ENCODE measurements around the gene SPATS2L.
"Not testable (repeated sequence)": the region's sequence is repeated elsewhere in the genome, so short reads cannot be mapped to it uniquely, and the experiment has no call there.

Gene SPATS2L

DNA sequence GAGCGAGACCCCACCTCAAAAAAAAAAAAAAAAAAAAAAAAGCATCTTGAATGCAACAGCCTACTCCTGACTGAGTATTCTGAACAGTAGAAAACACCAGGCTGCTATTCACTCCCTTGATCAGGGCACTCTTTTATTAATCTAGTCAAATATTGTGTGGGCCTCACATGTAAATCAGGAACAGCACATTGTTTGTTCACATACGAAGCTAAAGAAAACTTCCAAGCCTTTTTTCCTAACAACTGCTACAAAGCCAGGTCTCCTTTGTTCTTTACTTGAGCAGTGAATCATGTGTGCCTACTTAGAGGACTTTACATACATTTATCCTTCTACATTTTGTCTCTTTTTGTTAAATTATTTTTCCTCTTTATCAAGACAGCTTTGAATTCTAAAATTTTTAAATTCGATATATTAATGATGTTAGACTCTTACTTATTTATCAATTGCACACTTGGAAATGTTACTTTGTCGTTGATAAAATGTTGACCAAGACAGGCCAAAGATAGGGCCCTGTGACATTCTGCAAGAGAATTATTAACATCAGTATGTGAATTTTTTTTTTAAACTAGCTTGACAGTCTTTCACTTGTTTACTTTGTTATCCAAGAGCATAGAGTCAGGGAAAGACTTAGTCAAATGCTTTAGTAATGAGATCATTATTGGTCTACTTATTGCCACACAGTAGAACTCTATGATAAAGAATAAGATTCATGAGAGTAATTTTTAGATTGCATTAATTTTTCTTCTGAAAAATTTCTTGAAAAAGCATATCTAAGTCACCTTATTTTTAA is 13.2 kb downstream of the SPATS2L start:
- DNase-seq (ENCODE audit: low spot score), result no peak

DNA sequence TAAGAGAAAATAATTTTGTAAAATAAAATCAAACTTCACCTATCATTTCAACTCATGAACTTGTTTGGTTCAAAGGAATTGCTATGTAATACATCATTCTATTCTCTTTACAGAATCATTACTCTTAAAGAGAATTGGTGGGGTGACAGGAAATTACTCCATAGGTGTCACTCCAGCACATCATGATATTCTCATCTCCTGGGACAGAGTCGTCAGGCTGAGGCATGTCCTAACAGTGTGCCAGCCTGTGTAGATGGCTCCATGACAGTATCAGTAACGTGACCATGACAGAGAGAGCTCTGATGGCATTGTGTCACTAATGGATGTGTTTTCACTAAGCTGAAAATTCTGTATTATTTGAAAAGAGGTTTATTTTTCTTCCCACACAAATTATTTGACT is 13.9 kb downstream of the SPATS2L start:
- no peak for DNase-seq (ENCODE audit: low spot score)

DNA sequence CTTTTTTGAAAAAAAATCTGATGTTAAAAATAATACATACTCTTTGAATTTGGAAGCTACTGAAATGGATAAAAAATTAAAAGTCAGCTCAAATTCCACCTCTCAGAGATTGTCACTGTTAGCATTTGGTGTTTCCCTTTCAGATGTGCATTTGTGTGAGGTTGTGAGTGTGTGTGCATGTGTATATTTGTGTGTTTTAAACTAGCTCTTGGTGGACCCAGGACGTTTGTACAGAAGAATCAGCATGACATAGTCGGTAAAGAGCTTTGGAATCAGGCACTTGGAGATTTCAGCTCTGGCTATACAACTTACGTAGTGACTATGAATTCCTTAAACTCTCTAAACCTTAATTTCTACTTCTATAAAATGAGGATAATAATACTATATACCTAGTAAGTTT is 14.5 kb downstream of the SPATS2L start:
- no peak for DNase-seq (ENCODE audit: low spot score)

DNA sequence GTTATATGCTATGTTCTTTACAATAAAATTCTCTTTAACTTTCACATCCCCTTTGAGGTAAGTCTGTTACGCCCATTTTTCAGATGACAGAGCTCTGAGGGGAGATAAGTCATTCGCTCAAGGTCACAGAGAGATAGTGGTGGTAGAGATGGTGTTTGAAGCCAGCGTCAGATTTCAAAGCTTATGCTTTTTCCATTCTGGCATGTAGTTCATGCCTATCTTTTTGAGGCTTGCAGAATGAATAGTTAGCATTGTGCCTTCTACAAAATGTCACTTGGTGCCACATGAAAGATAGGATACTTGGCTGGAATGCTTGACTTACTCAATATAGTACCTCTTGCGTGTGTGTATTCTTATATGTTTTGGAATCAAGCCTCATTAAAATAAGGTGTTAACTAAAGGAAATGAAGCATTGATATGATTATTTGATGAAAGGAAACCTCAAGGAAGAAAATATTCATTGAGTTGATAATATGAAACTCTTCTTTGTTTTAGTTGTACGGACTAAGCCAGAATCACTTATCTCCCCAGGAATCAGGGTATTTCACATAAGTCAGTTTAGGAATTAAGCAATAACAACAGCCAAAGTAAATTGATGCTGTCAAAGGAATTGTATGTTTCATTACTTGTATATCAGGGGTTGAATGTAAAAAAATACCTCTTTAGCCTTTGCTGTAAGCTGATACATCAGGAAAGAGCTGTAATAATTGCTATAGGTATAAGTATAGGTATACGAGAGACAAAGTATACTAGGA is 15.5 kb downstream of the SPATS2L start:
- no peak for DNase-seq (ENCODE audit: low spot score)

DNA sequence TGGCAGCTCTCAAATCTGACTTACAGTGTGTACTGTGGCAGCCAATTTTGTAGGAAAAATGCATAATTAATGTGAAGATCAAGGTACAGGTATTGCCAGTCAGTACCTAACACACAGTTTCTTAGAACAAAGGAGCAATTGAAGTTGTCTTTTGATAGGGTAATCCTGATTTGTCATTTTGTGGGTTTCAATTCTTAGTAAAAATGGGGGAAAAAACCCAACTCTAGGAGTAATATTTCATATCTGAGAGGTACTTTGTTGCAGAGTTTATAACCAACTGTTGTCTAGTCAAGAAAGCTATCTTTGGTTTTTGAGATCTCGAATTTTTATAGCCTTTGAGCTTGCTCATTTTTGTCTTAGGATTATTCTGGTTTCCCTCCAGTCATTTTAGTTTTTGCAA is 16.1 kb downstream of the SPATS2L start:
- DNase-seq (ENCODE audit: low spot score), result no peak

DNA sequence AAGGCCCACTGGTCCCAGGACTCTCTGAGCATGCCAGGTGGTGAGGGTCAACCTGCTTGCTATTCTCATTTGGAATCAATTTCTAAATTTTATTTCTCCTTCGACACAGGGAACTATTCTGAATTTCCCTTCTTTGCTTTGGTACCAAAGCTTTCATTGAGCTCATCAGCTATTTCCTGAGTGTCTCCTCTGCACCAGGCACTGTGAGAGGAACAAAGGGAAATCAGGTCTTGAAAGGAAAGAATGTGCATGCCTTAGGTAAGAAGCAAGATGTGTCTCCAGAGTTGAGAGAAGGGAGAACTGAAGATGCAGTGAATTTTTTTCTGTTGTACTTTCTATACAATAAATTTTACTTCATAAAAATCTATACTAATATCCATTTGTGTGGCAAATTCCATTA is 17.9 kb downstream of the SPATS2L start:
- DNase-seq (ENCODE audit: low spot score), result no peak

DNA sequence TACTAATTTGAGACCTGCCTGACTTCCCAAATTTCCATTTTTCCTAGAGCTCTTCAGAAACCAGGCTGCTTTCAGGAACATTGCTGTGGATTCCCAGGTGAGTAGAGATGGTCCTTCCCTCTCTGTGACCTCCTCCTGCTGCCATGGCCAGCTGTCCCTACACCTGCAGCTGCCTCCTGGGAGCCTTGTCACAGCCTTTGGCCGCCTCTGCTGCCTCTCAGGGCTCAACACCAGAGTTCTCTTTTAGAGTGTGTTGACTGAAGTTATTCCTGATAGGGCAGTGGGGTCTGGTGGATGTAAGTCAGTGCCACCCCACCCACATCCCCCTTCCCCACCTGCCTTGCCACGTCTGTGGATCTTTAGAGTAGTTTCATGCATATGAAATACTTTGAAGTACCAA is 22.9 kb downstream of the SPATS2L start:
- no peak for DNase-seq (ENCODE audit: low spot score)

DNA sequence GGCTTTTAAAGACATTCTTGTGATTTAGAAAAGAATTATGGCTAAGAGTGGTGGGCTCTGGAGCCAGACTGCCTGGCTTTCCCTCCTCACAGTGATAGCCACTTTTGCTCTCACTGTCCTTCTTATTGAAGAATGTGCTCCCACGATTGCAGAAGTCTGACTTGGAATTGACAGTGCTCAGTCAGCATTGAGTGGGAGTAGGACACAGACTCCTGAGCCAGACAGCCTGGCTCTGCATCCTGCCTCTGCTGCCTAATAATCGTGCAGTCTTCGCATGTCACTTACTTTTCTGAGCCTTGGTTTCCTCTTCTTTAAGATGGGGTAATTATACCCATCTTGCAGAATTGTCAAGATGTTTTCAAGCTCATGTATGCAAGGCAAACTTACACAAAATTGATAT is 23.3 kb downstream of the SPATS2L start:
- DNase-seq (ENCODE audit: low spot score), result no peak

DNA sequence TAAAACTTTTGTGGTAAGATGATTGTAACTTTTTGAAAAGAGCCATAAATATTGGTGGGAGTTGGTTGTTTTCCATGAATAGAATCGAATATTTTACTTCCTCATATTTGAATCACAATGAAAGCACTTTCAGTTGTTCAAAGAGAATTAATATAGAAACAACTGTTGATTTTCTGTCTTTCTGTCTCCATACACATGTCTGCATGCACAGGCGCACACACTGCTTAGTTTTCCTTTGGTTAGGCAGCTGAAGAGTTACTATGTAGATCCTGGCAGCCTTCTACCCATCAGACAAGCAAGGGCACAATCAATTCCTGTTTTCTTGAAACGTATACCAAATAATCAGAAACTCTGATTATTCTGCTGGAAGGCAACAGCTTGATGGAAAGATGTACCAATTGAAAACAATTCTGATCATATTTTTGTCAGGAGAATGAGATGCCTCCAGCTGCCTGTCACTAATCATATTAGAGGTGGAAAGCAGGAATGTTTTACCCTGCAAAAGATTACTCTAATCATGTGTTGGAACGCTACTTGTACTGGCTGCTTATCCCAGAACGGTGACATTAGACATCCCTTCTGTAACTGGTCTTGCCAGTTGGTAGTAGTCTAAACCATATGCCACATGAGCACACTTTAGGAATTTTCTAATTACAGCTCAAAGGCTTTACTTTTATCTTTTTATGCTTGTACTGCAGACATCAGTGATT is 24.0 kb downstream of the SPATS2L start:
- DNase-seq (ENCODE audit: low spot score), result no peak

DNA sequence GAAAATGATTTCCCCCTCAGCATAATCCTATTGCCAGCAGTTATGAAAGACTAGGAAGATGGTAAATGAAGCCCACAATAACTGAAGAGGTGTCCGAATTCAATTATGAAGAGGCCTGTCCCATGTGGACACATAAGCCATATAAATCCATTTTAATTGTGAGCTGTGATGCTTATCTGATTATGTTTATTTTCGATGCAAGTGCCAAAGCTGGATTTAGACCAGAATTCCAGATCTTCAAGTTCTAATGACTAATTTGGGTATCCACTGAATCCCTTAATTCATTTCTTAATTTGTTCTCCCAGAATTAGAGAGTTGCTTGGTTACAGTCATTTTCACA is 24.5 kb downstream of the SPATS2L start:
- DNase-seq (ENCODE audit: low spot score), result no peak

DNA sequence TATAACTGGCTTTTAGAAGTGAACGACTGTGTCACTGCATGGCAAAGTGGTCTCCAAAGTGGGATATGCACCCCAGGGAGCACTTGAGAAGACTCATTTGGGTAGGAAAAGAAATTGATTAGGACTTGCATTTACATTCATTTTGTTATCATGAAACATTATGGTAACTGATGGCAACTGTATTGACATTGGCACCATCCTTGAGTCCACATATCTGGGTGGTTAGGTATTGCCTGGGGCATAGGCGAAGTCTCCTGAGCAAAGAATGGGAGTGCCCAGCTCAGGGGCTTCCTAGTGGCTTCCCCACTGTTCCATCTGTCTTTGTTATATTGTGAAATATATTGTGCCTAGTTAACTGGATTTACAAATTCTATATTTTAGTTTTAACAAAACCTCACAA is 29.2 kb downstream of the SPATS2L start:
- DNase-seq (ENCODE audit: low spot score), result no peak

DNA sequence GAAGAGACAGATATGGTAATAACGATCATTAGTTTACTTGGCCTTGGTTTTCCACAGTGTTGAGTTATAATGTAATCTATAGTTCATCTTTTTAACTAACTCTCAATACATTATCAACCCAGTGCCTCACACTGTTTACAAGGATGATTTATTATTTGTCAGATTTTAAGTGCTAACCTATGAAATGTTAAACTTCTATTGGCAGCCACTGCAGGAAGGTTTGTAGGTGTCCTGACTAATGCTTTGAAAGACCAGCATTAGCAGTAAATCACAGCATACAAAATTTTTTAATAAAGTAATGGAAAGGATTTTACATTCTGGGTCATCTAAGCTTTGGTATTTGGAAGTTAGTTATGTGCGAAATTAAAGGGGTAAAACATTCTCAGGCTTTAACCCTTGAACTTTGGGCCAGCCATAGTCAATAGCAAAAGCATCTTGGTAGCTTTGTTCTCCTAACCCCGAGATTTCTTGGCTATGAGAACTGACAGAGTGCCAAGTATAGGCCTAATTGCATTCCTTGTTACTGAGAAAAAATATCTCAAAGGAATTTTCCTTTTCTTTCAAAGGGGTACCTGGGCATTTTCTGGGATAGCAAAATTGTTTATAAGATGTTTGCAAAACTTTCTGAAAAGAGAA is 30.6 kb downstream of the SPATS2L start:
- no peak for DNase-seq (ENCODE audit: low spot score)

DNA sequence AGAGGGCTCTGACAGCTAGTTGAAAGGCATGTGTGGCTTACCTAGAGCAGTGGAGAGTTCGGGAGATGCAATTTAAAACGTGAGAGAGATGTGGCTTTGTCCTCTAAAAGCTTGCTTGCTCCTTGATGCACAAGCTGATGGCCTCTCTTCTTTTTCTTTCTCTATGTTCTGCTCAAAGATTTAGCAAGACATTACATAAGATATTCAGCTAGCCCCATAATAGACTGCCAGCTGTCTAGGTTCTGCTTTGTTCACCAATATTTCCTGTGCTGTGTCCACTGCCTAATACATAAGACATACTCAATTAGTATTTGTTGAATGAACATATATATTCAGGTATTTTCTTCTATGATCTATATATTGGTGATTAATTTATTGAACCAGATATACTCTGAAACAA is 31.1 kb downstream of the SPATS2L start:
- no peak for DNase-seq (ENCODE audit: low spot score)

DNA sequence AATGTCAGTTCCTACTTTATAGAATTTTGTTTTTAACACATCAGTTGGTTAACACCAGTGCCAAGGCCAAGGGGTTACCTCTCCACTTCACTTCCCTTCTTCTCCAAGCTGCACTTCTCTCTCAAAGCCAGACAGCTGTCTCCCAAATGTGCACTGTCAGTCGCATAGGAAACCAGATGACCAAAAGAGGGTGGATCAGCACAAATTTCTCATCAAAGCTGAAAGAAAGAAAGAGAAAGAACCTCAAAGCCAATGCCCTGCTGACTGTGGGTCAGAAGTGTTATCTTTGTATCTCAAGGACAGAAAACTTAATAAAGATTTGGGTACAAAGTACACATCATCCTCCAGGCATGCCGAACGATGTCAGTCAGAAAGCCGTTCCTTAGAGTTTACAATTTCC is 32.2 kb downstream of the SPATS2L start:
- DNase-seq (ENCODE audit: low spot score), result no peak

DNA sequence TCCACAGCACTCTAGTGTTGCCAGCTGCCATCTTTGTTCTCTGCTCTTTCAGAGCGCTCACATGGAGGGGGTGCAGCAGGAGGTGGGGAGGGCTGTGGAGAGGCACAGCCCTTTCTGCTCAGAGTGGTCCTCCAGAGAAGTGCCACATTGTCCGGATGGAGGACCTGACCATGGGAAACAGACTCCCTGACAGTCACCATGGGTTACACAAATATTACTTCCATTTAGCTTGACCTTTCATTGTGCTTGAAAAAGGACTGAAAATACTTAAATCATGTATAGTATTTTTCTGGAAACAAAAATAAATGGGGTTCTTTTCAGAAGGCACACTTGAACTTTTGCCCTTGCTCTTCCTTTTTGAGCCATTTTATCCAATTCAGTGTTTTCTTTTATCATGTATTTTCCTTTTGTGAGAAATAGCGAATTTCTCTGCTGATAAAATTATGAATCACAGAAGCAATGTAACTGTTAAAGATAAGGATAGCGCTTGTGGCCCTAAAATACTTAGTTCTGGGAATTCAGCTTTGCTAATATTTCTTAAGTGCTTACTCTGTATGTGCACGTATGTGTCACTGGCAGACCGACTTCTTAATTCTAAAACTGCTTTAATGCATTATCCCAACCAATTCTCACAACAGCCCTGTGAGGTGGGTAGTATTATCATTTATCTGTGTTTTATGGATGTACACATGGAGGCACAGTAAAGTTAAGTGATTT is 34.2 kb downstream of the SPATS2L start:
- no peak for DNase-seq (ENCODE audit: low spot score)

DNA sequence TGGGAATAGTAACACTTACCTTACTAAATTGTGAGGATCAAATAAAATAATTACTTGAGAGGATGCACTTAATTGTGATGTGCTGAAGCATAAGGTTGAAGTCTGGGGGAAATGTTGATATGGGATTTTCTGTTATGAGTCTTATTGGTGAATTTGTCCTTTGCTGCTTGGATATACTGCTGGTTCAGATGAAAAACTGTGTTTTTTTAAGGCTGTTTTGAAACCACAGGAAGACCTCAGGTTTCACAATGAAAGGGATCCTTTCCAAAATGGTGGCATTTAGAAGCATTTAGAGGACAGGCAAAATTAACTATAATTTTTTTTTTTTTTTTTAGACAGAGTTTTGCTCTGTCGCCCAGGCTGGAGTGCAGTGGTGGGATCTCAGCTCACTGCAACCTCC is 34.9 kb downstream of the SPATS2L start:
- DNase-seq (ENCODE audit: low spot score), result no peak

DNA sequence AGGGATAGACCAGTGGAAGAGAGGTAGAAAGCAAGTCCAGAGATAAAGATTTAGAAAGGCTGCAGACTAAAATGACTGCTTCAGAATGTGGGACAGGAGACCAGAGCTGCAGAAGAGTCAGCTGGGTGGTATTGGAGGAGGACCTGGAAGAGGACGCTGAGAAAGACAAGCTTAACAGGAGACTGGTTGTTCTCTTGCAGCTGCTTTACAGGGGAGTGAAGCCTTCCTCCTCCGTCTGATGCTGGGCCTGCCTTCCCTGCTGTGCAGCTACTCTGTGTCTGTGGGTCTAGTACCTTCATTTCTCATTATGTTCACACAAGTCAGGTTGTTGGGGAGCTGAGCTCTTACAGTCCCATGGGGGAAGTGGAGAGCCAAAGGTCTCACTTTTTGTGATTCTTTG is 35.7 kb downstream of the SPATS2L start:
- DNase-seq (ENCODE audit: low spot score), result no peak

DNA sequence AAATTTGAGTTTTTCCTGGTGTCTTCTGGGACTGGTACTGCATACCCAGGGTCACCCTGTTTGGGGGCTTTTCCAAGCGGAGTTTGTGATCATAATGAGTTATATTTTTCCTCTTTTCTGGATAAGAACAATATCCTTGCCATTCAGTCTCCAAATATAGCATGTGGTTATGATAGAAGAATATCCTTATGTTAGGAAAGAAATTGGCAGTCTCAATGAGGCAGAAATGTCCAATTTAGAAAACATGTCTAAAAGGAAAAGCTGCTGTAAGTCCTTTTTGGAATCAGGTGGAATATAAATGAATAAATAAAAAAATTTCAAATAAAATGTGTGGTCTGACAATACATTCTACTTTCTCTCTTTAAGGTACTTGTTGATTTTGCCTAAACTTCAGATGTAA is 36.2 kb downstream of the SPATS2L start:
- DNase-seq (ENCODE audit: low spot score), result no peak

DNA sequence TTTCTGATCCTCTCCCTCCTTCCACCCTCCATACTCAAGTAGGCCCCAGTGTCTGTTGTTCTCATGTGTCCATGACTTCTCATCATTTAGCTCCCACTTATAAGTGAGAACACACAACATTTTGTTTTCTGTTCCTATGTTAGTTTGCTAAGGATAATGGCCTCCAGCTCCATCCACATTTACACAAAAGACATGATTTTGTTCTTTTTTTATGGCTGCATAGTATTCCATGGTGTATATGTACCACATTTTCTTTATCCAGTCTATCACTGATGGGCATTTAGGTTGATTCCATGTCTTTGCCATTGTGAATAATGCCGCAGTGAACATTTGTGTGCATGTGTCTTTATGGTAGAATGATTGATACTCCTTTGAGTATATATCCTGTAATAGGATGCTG is 37.7 kb downstream of the SPATS2L start:
- not testable (repeated sequence) for DNase-seq (ENCODE audit: low spot score)

DNA sequence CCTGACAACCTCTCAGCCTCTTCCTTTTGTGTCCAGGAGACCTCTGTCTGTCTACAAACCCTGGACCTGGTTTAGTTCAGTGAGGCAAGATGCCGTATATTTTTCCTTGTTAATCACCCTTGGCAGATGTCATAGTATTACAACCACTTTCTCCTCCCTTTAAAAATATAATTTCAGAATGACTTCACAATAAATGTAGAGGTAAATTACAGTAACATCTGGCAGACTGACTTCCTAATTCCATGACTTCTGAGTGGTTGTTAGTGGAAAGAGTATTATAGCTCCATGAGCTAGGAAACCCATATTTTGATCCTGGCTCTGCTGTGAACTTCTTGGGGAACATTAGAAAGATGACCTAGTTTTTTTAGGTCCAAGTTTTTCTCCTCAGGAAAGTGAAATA is 39.5 kb downstream of the SPATS2L start:
- no peak for DNase-seq (ENCODE audit: low spot score)

DNA sequence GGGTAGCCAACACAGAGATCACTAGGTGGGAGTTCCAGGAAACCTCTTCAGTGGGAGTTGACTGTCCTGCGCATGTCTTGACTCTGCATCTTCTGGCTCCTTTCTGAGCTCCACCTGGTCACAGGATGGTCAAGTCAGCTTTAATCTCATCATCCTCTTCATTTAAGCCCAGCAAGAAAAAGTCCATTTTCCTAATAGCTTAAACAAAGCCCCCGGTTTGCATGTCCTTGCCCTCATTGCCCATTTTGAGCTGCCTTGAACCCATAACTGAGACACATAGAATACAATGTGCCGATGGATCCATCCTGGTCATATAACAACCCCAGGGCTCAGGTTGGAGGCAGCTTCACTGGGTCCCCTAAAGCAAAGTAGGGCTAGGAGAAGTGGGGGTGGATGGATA is 40.8 kb downstream of the SPATS2L start:
- DNase-seq (ENCODE audit: low spot score), result no peak

DNA sequence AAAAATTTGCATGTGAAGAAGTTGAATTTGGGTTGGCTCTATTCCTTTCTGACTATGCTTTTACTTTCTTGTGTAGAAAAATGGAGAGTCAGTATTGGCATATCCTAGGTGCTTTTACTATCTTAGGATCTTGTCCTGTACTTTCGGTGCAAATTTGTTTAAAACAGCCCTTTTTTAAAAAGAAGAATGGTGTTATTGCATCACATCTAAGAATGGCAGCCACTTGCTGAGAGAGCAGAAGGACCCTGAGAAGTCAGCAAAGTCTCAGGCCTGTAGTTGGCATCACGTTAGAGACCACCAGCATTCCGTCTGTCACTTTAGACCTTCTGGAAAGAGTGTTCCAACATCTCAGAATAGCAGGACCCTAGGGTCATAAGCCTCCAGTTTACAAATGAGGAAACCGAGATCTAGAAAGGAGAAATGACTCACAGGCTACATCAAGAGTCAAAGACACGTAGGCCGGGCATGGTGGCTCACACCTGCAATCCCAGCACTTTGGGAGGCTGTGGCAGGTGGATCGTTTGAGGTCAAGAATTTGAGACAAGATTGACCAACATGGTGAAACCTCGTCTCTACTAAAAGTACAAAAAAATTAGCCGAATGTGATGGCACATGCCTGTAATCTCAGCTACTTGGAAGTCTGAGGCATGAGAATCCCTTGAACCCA is 42.5 kb downstream of the SPATS2L start:
- no peak for DNase-seq (ENCODE audit: low spot score)
